ENCODE data around the gene TMEM42.

Gene TMEM42

GRCh38 chr3:44874308-44874707 lies 12.6 kb downstream of the TMEM42 start, which contains the start of gene TGM4:
TSS of gene TGM4 (plus strand) at chr3:44874608. CDS start at chr3:44874679, 71 bp downstream.
- DNase-seq (ENCODE audit: low spot score): no peak

- no peak for DNase-seq (ENCODE audit: low spot score)
Observed at GRCh38 chr3:44875596-44875995, 13.9 kb downstream of the TMEM42 start.

GRCh38 chr3:44877333-44877732 lies 15.6 kb downstream of the TMEM42 start:
- no peak for DNase-seq (ENCODE audit: low spot score)

GRCh38 chr3:44880284-44880683 lies 18.6 kb downstream of the TMEM42 start:
- DNase-seq (ENCODE audit: low spot score): no peak

- no peak for DNase-seq (ENCODE audit: low spot score)
Observed at GRCh38 chr3:44883213-44883955, 21.7 kb downstream of the TMEM42 start.

- DNase-seq (ENCODE audit: low spot score): no peak
Observed at GRCh38 chr3:44883999-44884431, 22.3 kb downstream of the TMEM42 start.

GRCh38 chr3:44885618-44886017 lies 23.9 kb downstream of the TMEM42 start:
- DNase-seq (ENCODE audit: low spot score): no peak

GRCh38 chr3:44886561-44886960 lies 24.8 kb downstream of the TMEM42 start:
- DNase-seq (ENCODE audit: low spot score): no peak

- no peak for DNase-seq (ENCODE audit: low spot score)
Observed at GRCh38 chr3:44887101-44887500, 25.4 kb downstream of the TMEM42 start.

- DNase-seq (ENCODE audit: low spot score): no peak
Observed at GRCh38 chr3:44890258-44890657, 28.5 kb downstream of the TMEM42 start.

- no peak for DNase-seq (ENCODE audit: low spot score)
Observed at GRCh38 chr3:44890852-44891251, 29.1 kb downstream of the TMEM42 start.

GRCh38 chr3:44892689-44893088 lies 31.0 kb downstream of the TMEM42 start:
- no peak for DNase-seq (ENCODE audit: low spot score)

- no peak for DNase-seq (ENCODE audit: low spot score)
Observed at GRCh38 chr3:44893097-44893496, 31.4 kb downstream of the TMEM42 start.

GRCh38 chr3:44894485-44894884 lies 32.8 kb downstream of the TMEM42 start:
- no peak for DNase-seq (ENCODE audit: low spot score)

GRCh38 chr3:44896440-44896839 lies 34.7 kb downstream of the TMEM42 start:
- no peak for DNase-seq (ENCODE audit: low spot score)

GRCh38 chr3:44899683-44900367 lies 38.1 kb downstream of the TMEM42 start:
- no peak for DNase-seq (ENCODE audit: low spot score)

GRCh38 chr3:44902628-44903027 lies 40.9 kb downstream of the TMEM42 start:
- no peak for DNase-seq (ENCODE audit: low spot score)

GRCh38 chr3:44903314-44903713 lies 41.6 kb downstream of the TMEM42 start:
- DNase-seq (ENCODE audit: low spot score): no peak

- no peak for DNase-seq (ENCODE audit: low spot score)
Observed at GRCh38 chr3:44903751-44904150, 42.0 kb downstream of the TMEM42 start.

- DNase-seq (ENCODE audit: low spot score): no peak
Observed at GRCh38 chr3:44905446-44906157, 43.9 kb downstream of the TMEM42 start.

- no peak for DNase-seq (ENCODE audit: low spot score)
Observed at GRCh38 chr3:44906997-44907396, 45.3 kb downstream of the TMEM42 start.

- DNase-seq (ENCODE audit: low spot score): no peak
Observed at GRCh38 chr3:44907612-44908011, 45.9 kb downstream of the TMEM42 start.

GRCh38 chr3:44909063-44909462 lies 47.4 kb downstream of the TMEM42 start:
- DNase-seq (ENCODE audit: low spot score): no peak
